Stimulated activated CD4-positive, alpha-beta T cell treated with anti-CD3 and anti-CD28 coated beads, Interleukin-15, amount 100 ng/mL, for 48 hours (primary cell): ENCODE results near the gene GPD1L.

Experiments used
- DNase-seq, 2 donors: peaks; one replicate each; pipeline ENCODE4 v3.0.0-alpha.2; 2020; ENCODE audit warnings: low read depth in 2 of 2

Gene GPD1L

GRCh38 chr3:32136703-32137102 is 30.3 kb downstream of the GPD1L start:
- no peak for DNase-seq

GRCh38 chr3:32137870-32138269 is 31.4 kb downstream of the GPD1L start:
- DNase-seq = no peak

- DNase-seq = no peak
Measured at GRCh38 chr3:32138545-32139104, 32.2 kb downstream of the GPD1L start.

GRCh38 chr3:32140943-32141342 is 34.5 kb downstream of the GPD1L start:
- no peak for DNase-seq

- DNase-seq = peak; percentile 12 to 22
Measured at GRCh38 chr3:32143849-32144757, 37.7 kb downstream of the GPD1L start.

- no peak for DNase-seq
Measured at GRCh38 chr3:32146746-32147211, 40.4 kb downstream of the GPD1L start.

GRCh38 chr3:32147509-32147908 is 41.1 kb downstream of the GPD1L start:
- DNase-seq = no peak

GRCh38 chr3:32147933-32148332 is 41.5 kb downstream of the GPD1L start:
- no peak for DNase-seq

GRCh38 chr3:32148351-32148750 is 41.9 kb downstream of the GPD1L start:
- no peak for DNase-seq

- no peak for DNase-seq
Measured at GRCh38 chr3:32153414-32154204, 47.2 kb downstream of the GPD1L start.

- no peak for DNase-seq
Measured at GRCh38 chr3:32154205-32154579, 47.8 kb downstream of the GPD1L start.

- no peak for DNase-seq
Measured at GRCh38 chr3:32155117-32155516, 48.7 kb downstream of the GPD1L start.

GRCh38 chr3:32157600-32158264 is 51.3 kb downstream of the GPD1L start:
- DNase-seq = no peak

GRCh38 chr3:32160706-32161214 is 54.3 kb downstream of the GPD1L start:
- DNase-seq = no peak

- no peak for DNase-seq
Measured at GRCh38 chr3:32165442-32165841, 59.0 kb downstream of the GPD1L start.

GRCh38 chr3:32166654-32167053 is 60.2 kb downstream of the GPD1L start:
- DNase-seq = no peak

GRCh38 chr3:32172420-32172819 is 66.0 kb downstream of the GPD1L start:
- DNase-seq = no peak

- DNase-seq = peak; percentile 20 to 58
Measured at GRCh38 chr3:32175607-32176197, 69.3 kb downstream of the GPD1L start.

- DNase-seq = peak; percentile 33 to 51
Measured at GRCh38 chr3:32176989-32177701, 70.7 kb downstream of the GPD1L start.

GRCh38 chr3:32177702-32178198 is 71.3 kb downstream of the GPD1L start:
- peak; percentile 26 to 47 for DNase-seq
